ENCODE data around the gene SEC24B.

GRCh38 chr4:109410776-109411175 is 22.8 kb upstream of the SEC24B start:
- TF ChIP-seq CTCF (conservative IDR thresholded peaks at IDR 0.05; ENCODE audit: low read depth in 2 of 2) = no peak
- no peak for TF ChIP-seq EZH2 (IDR thresholded peaks at IDR 0.05; ENCODE audit: low read depth, unreplicated experiment)
- no peak for TF ChIP-seq POLR2AphosphoS5 (IDR thresholded peaks at IDR 0.05; ENCODE audit: low read depth)

Measured in GM23338 (cell line).